ENCODE data around the gene CYP27C1. TPM values are rescaled to one million over a fixed set of nuclear protein-coding genes. Genes with fewer than 3 reads are reported as not detected.

Gene CYP27C1, protein sequence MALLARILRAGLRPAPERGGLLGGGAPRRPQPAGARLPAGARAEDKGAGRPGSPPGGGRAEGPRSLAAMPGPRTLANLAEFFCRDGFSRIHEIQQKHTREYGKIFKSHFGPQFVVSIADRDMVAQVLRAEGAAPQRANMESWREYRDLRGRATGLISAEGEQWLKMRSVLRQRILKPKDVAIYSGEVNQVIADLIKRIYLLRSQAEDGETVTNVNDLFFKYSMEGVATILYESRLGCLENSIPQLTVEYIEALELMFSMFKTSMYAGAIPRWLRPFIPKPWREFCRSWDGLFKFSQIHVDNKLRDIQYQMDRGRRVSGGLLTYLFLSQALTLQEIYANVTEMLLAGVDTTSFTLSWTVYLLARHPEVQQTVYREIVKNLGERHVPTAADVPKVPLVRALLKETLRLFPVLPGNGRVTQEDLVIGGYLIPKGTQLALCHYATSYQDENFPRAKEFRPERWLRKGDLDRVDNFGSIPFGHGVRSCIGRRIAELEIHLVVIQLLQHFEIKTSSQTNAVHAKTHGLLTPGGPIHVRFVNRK
- 1 to 10 TPM in 3 of 4 donors, under 1 TPM in 1; 0.95 to 4.6 (median 1.6) TPM for total RNA-seq

DNA sequence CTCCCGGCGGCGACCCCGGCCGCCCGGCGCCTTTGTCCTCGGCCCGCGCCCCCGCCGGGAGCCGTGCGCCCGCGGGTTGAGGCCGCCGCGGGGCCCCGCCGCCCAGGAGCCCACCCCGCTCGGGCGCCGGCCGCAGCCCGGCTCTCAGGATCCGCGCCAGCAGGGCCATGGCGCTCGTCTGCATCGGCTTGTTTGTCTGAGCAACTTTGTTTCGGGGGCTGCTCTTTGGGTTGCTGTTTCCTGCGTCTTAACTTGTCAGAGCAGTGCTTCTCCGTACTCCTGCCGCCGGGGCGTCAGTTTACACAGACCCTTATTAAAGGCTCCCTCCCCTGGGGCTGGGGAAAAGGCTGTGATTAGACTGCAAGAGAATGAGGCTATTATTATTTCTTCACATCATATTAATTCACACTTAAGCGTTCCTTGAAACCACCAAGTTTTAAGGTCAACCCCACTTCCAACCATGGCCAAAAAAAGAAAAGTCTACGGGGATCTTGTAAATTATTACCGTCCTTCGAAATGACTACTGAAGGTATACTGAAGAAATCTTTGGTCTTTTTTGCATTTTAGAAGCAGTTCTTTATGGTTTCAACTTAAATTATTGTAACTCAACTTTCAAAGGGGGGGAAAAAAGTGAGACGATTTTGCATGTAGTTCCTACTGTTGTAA, at the start of gene CYP27C1:
Gene CYP27C1 (minus strand): TSS at position 198 of the 666 bp plus-strand sequence. CDS start 29 bp downstream, at position 169.
- intact Hi-C loops (cut with DNase I): no loop called here
- peaks cover 6 to 43% (median 14%) of the 10 kb centered on the region in 3 donors for H3K4me1 ChIP-seq
- H3K4me3 ChIP-seq: peak within 1 kb of the TSS; percentile 65 to 85 (median 69)
- no peak for DNase-seq
- no peaks in the 10 kb centered on the region for H3K9me3 ChIP-seq
- TF ChIP-seq, protein P1, sequence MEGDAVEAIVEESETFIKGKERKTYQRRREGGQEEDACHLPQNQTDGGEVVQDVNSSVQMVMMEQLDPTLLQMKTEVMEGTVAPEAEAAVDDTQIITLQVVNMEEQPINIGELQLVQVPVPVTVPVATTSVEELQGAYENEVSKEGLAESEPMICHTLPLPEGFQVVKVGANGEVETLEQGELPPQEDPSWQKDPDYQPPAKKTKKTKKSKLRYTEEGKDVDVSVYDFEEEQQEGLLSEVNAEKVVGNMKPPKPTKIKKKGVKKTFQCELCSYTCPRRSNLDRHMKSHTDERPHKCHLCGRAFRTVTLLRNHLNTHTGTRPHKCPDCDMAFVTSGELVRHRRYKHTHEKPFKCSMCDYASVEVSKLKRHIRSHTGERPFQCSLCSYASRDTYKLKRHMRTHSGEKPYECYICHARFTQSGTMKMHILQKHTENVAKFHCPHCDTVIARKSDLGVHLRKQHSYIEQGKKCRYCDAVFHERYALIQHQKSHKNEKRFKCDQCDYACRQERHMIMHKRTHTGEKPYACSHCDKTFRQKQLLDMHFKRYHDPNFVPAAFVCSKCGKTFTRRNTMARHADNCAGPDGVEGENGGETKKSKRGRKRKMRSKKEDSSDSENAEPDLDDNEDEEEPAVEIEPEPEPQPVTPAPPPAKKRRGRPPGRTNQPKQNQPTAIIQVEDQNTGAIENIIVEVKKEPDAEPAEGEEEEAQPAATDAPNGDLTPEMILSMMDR (IDR thresholded peaks at IDR 0.05): no peak
- H3K27ac ChIP-seq: peak within 1 kb of the TSS; percentile 81 to 91 (median 88)
- WGBS, 2 donors: 4 to 7% methylated on average over 9 of the region's 43 CpGs
- no peaks in the 10 kb centered on the region for H3K36me3 ChIP-seq
- H3K27me3 ChIP-seq: peaks cover 0 to 48% (median 1%) of the 10 kb centered on the region in 4 donors

DNA sequence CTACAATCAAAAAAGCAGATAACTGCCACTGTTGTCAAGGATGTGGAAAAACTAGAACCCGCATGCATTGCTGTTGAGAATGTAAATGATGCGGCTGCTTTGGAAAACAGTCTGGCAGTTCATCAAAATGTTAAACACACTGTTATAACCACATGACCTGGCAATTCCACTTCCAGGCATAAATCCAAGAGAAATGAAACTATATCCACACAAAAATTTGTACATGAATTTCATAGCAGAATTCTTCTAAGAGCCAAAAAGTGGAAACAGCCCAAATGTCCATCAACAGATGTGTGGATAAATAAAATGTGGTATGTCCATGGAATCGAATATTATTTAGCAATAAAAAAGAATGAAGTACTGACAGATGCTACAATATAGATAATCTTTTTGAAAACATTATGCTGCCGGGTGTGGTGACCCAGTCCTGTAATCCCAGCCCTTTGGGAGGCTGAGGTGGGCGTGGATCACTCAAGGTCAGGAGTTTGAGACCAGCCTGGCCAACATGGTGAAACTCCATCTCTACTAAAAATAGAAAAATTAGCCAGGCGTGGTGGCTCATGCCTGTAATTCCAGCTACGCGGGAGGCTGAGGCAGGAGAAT, 41.8 kb upstream of the CYP27C1 start:
- no peaks in the 10 kb centered on the region for H3K4me1 ChIP-seq
- 80 to 84% methylated on average over 8 of the region's 8 CpGs for WGBS, 2 donors
- peaks cover 7 to 75% (median 10%) of the 10 kb centered on the region in 3 donors for H3K36me3 ChIP-seq
- no peak overlapping the region for H3K27ac ChIP-seq
- no peak for DNase-seq
- intact Hi-C loops (cut with DNase I): no loop called here
- H3K27me3 ChIP-seq: no peaks in the 10 kb centered on the region
- TF ChIP-seq, protein P1 (IDR thresholded peaks at IDR 0.05): no peak
- no peak for TF ChIP-seq POLR2A (IDR thresholded peaks at IDR 0.05)
- H3K4me3 ChIP-seq: no peak overlapping the region
- H3K9me3 ChIP-seq: no peaks in the 10 kb centered on the region

DNA sequence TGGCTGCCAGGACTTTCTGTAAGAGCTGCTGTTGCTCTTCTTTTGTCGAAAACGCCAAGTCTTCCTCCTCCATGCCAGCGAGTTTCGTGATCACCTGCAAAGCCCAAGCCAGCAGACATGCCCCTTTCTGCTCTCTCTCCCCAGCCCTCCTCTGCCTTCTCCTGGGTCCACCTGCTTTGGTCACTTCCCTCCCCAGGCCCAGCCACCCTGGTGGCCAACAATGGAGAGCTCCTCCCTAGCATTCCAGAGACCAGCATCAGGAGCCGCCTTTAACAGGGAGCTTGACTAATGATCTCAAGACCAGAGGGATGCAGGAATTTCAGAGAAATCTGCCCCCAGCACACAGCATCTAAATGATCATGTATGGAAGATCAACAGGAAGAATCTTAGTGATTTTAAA, 39.3 kb upstream of the CYP27C1 start:
- no peak for DNase-seq
- H3K4me1 ChIP-seq: no peaks in the 10 kb centered on the region
- peaks cover 7 to 83% (median 10%) of the 10 kb centered on the region in 3 donors for H3K36me3 ChIP-seq
- intact Hi-C loops (cut with DNase I): no loop called here
- WGBS, 2 donors: 86% methylated on average over 5 of the region's 5 CpGs; no CpG with 5 or more reads in 1 of the 2 donors
- H3K27ac ChIP-seq: no peak overlapping the region
- no peak overlapping the region for H3K4me3 ChIP-seq
- no peaks in the 10 kb centered on the region for H3K9me3 ChIP-seq
- no peak for TF ChIP-seq POLR2A (IDR thresholded peaks at IDR 0.05)
- TF ChIP-seq, protein P1 (IDR thresholded peaks at IDR 0.05): no peak
- H3K27me3 ChIP-seq: no peaks in the 10 kb centered on the region

DNA sequence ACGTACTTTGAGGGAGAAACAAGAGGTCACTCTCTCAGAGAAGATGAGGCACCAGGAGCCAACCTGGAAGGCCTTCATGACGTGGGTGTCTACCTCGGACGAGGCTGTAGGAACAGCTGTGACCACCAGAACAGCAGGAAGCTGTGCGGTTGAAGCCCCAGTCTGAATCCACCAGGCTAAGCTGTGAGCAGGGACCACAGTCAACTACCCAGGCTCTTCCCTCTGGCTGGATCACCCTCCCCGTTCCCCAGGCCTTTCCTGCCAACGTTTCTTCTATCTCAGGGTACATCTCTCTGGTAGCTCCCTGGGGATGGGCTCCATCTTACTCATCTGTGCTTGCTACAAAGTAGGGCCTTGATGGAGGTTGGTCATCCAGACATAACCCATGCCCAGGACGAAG, 36.8 kb upstream of the CYP27C1 start:
- Histone ChIP-seq H3K9me3 (no peaks in the 10 kb centered on the region), H3K36me3 (peaks cover 7 to 63% (median 10%) of the 10 kb centered on the region in 3 donors), H3K4me1 (no peaks in the 10 kb centered on the region), H3K27me3 (no peaks in the 10 kb centered on the region), H3K27ac (no peak overlapping the region), H3K4me3 (no peak overlapping the region)
- 73 to 85% methylated on average over 8 of the region's 8 CpGs for WGBS, 2 donors
- TF ChIP-seq, protein P1 (IDR thresholded peaks at IDR 0.05): no peak
- no peak for TF ChIP-seq POLR2A (IDR thresholded peaks at IDR 0.05)
- intact Hi-C loops (cut with DNase I): no loop called here
- no peak for DNase-seq
